HG02678 (cell line): ENCODE measurements around the gene ZFYVE26.
"Not testable (repeated sequence)": the region's sequence is repeated elsewhere in the genome, so short reads cannot be mapped to it uniquely, and the experiment has no call there.

Source experiments
- ATAC-seq: cut with Tn5 transposase; IDR thresholded peaks from one replicate; pipeline ENCODE4 v1.9.1; 2021; ENCODE audit warnings: mild to moderate bottlenecking, moderate library complexity; ENCODE audit not compliant: unreplicated experiment

The ZFYVE26 gene

DNA sequence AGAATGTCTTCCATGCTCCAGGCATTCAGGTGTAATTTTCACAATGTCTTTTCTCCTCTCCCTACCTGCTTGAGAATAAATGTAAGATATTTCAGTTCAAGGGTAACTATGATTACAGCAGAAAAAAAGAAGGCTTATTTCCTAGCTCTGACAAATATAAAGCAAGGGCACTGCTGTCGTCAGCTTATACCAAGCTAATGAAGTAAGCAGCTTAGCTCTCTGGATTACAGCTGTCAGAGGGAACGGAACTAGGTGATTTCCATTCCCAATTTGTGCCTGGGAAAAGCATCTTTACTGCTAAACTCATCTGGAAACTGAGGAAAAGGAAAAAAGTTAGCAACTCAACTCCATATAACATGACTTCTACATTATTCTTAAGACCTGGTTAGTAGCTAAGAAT, 56.5 kb downstream of the ZFYVE26 start:
- no peak for ATAC-seq

- ATAC-seq, result no peak
These were observed 59.2 kb downstream of the ZFYVE26 start for GRCh38 chr14:67757175-67757574.

- no peak for ATAC-seq
These were observed 59.9 kb downstream of the ZFYVE26 start for GRCh38 chr14:67756496-67756895.

DNA sequence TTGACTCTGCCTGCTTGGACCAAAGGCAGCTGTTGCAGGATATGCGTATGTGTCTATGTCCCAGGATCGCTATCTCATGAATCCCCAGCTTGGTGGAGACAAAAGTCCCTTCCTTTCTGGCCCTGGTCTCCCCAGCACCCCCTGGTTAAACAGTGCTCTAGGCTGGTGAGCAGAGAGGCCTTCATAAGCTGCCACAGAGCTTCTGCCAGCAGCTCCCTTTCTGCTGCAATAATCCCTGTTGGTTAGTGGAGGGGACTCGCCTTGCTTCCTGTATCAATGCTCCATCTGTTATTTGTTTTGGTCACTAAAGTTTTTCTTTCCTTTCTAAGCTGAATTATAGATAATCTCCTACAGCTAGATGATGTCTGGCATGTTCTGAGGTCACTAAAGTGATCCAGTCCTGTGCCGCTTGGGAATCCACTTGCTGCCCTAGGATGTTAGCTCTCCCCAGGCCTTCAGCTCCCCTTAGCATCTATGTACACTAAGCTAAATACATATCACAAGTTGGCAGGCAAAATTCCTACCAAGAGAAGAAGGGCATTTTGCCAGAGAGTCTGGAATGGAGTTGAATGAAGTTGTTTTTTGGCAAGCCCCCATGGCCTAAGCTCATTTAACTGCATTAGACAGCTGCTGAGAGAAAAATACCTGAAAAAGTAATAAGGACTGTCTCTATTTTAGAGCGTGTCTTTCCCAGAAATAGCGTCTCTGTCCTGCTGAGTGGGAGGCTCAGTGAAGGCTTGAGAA, 66.9 kb downstream of the ZFYVE26 start:
- ATAC-seq, result no peak

GRCh38 chr14:67748312-67748711, 68.1 kb downstream of the ZFYVE26 start:
- no peak for ATAC-seq

DNA sequence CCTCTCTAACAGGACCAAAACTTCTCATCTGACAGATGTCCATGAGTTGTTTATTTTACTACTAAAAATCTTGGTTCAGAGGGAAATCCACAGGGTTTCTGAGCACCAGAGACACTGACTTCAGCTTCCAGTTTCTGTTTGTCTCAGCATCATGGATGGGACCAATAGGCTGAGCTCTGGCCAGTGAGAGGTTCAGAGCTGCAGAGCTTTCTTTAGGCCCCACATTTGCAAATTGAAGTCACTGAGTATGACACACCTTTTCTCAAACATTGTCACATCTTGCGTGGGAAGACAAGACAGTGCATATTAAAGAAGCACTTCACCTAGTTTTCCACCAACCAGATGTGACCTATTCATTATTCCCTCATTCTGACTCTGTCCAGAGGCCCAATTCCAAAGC, 69.5 kb downstream of the ZFYVE26 start:
- ATAC-seq, result peak; percentile 47

- ATAC-seq, result no peak
These were observed 72.3 kb downstream of the ZFYVE26 start for GRCh38 chr14:67744046-67744445.

DNA sequence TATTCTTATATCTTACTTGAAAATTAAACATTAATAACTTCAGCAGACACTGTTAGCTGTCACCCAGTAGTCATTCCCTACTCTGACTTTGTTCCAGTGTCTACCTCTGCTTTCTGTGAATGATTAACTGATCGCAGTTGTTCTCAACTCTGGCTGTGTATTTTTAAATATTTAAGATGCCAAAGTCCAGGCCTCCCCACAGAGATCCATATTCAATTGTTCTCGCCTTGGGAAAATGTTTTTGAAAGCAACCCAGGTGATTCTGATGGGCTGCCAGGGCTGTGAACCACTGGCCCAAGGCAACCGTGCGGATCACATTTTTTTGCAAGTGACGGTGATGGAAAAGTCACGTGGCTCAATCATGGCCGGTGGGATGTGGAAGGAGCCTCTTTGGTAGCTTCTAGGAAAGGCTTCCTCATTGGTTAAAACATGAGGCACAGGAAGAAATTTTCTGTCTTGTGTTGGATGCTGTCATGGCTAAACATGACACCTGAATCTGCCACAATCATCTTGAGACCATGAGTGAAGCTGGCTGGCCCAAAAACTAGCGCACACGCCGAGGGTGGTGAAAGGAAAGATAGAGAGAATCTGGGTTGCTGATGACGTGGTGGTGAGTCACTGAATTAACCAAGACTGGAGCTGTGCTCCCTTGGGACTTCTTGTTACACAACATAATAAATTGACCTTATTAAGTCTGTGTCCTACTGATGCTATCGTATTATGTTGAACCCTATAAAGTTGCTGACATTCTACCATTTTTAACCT, 77.5 kb downstream of the ZFYVE26 start:
- no peak for ATAC-seq

- no peak for ATAC-seq
These were observed 79.6 kb downstream of the ZFYVE26 start for GRCh38 chr14:67736771-67737170.

- ATAC-seq, result no peak
These were observed 80.8 kb downstream of the ZFYVE26 start for GRCh38 chr14:67735336-67736147.

DNA sequence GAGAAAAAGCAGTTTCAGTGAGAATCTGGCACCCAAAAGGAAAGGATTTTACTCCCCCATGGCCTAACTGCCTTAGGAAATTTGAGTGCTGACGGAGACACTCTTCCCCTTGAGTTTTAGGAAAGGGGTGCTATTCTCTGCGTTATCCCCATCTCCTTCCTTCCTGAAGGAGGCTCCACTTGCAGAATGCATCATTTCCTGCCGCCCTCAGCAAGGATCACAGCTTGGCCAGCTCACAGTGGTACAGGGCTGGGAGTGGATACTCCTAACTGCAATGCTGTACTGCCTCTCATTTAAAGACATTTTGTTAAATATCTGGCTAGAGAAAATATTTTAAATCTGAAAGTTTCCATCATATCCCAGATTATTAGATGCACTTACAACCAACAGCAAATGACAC, 81.7 kb downstream of the ZFYVE26 start:
- no peak for ATAC-seq

DNA sequence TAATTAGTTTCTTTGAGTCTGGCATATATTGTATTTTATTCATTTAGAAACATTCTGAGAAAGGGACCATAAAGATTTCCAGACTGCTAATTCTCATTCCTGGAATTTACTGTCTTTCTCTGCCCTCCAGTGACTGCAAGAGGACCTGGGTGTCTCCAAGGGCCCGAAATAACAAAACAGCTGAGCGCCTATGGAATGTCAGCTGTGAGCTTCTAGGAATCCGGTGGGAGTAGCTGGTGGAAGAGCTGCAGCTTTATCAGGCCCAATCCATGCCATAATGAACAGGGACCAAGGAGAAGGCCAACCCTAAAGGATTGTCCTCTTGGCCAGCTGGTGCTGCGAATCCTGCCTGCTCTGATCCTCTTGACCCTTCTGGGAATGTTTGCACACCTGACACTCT, 82.8 kb downstream of the ZFYVE26 start:
- no peak for ATAC-seq

GRCh38 chr14:67729072-67729885, 87.1 kb downstream of the ZFYVE26 start:
- ATAC-seq, result no peak

GRCh38 chr14:67728258-67728657, 88.1 kb downstream of the ZFYVE26 start:
- no peak for ATAC-seq

DNA sequence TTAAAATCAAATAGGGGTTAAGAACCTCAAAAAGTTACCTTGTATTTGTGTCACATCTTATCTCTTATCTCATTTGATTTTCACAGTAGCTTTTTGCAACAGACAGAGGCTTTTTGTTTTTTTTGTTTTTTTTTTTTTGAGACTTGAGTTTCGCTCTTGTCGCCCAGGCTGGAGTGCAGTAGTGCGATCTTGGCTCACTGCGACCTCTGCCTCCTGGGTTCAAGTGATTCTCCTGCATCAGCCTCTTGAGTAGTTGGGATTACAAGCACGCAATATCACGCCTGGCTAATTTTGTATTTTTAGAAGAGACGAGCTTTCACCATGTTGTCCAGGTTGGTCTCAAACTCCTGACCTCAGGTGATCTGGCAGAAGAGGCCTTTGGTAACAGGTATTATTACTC, 89.0 kb downstream of the ZFYVE26 start:
- no peak for ATAC-seq

GRCh38 chr14:67725171-67725570, 91.2 kb downstream of the ZFYVE26 start:
- ATAC-seq, result no peak

DNA sequence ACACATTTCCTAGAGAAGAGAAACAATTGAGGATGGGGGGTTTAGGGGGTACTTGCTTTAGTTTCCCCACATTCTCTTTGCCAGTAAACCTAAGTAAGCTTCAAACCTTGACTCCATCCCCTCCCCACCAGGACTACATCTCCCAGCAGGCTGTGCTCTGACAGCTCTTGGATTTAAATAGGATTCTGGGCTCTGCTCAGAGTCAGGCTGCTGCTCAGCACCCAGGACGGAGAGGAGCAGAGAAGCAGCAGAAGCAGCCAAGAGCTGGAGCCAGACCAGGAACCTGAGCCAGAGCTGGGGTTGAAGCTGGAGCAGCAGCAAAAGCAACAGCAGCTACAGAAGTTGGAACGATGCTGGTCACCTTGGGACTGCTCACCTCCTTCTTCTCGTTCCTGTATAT, 94.1 kb downstream of the ZFYVE26 start:
- ATAC-seq, result no peak

DNA sequence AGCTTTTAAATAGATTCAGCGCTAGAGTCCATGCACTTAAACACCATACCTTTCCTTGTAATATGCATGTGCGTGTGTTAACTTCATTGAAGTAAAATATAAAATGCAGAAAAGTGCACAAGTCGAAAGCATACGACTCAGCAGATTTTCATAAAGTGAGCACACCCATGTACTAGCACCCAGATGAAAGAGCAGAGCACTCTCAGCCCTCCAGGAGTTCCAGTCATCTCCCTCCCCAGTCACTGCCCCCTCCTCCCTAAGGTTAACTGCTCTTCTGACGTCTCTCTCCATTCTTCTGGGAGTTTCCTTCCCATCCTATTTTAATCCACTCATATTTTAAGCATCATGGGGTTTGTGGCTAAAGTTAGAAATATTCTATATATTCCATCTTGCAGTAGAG, 94.5 kb downstream of the ZFYVE26 start:
- ATAC-seq, result no peak

DNA sequence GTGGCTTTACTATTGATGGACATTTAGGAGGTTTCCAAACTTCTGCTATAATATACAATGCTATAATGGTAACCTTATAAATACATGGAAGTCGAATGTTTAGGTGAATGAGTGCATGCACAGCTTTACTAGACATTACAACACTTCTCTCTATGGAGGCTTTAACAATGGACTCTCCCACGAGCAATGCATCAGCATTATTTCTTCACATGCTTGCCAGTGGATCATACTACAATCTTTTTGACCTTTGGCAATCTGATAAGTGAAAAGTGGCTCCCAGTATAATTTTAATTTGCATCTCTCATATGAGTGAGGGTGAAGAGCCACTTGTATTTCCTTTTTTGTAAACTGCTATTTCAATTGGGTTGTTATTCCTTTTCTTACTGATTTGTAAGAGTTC, 96.5 kb downstream of the ZFYVE26 start:
- ATAC-seq, result no peak

GRCh38 chr14:67719385-67719784, 97.0 kb downstream of the ZFYVE26 start:
- not testable (repeated sequence) for ATAC-seq

DNA sequence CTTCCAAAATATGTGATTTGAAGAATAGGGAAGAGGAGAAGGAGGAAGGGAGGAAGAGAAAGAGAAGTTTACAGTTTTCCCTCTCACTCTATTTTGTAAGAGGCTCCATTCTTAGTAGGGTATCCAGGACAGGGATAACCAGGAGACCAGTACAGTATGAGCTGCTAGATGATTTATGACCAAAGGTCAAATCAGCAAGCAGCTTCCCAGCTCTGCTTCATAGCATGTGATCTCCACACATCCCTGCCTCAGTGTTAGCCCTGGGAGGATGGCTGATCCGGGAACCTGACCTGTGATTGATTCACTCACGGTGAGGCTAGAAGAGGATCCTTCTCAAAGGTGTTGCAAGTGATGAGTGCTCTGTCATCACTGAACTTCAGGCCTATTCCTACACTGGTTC, 98.1 kb downstream of the ZFYVE26 start:
- ATAC-seq, result no peak
